Stimulated activated CD8-positive, alpha-beta memory T cell treated with anti-CD3 and anti-CD28 coated beads, Interleukin-7, amount 100 ng/mL, for 4 hours (primary cell): Measurements from ENCODE around the gene HTR7.
A peak's percentile ranks its signal among the peaks of the same experiment; 100 is the strongest.
"Not testable (repeated sequence)": the region's sequence is repeated elsewhere in the genome, so short reads cannot be mapped to it uniquely, and the experiment has no call there.

Experiments used
- DNase-seq, 2 donors: peaks; one replicate each; pipeline ENCODE4 v3.0.0-alpha.2; 2020; ENCODE audit warnings: low read depth in 2 of 2

Gene HTR7

DNA sequence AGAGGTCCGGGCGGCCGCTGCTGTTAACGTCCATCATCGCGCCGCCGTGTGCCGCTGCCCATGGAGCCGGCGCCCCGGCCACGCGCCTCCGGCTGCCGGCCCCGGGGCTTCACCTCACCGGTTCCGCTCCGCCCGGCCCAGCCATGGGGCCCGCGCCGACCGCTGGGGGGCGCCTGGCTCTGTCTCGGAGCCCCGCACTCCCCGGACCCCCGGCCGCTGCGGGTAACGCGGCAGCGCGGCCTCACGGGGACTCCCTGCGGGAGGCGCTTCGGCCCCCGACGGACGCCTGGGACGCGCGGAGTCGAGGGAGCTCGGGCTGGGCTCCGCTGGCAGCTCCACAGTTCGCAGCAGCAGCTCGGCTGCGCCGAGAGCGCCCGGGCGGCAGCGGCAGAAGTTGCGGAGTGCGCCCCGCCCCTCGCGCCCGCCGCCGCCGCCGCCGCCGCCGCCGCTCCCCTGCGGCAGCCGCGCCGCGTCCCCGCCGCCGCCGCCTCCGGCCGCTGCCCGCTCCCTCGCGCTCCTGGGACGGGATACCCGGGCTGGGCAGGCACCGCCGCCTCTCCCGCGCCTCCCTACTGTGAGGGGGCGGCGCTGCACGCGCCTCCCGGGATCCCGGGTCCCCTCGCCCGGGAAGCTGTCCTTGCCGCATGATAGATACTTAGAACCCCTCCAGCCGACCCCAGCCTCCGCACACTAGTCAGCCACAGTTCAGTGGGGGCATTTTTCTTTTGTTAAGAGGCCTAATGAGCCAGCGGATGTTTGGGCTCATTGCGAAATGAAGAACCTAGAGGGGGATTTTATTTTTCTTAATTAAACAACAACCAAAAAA is at the start of gene HTR7:
Gene HTR7 (minus strand): TSS at position 405 of the 826 bp plus-strand sequence. CDS start 368 bp downstream, at position 37.
- peak; percentile 14 to 55 for DNase-seq

DNA sequence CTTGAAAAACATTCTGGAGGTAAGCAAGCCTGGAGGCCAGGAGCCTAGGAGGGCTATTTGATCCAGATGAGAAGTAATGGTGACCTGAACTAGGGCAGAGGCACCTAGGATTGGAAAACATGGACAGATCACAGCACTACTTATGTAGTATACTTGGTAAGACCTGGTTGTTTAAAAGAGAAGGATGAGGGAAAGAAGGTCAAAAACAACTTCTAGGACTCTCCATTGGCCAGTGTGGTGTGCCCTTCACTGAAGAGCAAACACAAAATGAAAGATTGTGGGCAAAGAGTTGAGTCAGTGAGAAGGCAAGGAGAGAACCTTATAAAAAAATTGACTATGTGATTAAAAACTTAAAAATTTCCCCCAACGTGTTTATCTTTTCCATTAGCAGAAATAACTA is 48.8 kb upstream of the HTR7 start:
- no peak for DNase-seq

DNA sequence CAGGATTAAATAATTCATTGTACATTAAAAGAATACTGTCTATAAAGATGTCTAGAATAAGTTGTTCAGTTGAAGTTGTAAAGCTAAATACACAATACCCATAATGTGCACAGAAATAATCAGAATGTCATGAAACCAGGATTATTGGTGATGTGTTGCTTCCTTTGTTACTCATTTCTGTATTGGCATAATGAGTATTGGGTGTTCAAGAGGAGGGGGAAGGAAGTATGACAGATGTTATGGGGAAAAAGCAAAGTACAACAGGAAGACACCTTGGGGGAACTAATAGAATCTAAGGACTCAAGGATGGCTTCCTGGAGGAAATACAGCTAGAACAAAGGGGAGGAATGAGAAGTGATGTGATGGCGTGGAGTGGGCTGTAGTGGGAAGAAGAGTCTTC is 48.1 kb upstream of the HTR7 start:
- DNase-seq = no peak

DNA sequence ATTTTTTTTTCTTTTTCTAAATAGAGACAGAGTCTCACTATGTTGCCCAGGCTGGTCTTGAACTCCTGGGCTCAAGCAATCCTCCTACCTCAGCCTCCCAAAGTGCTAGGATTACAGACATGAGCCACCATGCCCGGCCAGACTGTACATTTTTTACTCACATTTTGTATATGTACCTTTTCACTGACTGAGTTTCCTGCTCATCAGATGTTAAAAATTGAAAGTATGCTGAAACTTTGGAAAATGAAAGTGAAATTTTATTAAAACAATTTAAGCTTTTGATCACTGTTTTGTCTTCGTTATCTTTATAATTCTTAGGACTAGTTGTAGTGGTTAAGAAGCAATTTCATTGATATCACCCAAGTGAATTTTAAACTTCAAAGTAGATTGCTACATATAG is 39.1 kb upstream of the HTR7 start:
- not testable (repeated sequence) for DNase-seq

DNA sequence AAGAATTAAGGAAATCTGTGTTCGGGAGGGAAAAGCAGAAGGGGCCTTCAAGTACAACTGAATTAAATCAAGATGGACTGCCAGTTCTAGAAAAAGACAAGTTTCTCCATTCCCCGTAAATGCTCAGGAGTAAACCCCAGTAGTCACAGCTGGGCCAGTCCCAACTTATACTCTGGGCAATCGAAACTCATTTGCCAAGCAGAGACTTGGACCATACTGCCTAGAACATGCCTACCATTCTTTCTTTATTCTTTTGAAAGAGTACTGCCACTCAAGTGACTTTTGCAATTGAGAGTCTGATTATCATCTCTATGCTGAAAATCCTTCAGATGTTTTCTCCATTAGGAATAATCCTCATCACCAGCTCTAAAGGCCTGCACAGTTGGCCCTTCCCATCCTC is 35.4 kb upstream of the HTR7 start:
- DNase-seq = no peak

DNA sequence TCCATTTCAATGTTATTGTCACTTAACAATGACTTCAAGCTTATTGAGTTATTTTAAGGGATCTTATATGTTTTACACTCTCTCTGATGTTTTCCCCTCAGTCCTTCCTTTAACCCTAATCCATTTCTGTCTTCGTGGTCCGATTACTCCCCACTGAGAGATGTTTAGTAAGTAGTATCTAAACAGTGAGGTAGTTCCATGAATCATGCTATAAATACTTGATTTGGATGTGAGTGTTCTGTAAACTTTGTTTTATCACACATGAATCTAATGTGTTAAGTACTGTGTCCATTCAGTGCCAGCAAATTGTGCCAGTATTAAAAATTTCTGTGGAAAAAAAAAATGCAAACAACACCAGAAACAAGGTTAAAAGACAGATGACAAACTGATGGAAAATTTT is 32.5 kb upstream of the HTR7 start:
- DNase-seq = no peak

DNA sequence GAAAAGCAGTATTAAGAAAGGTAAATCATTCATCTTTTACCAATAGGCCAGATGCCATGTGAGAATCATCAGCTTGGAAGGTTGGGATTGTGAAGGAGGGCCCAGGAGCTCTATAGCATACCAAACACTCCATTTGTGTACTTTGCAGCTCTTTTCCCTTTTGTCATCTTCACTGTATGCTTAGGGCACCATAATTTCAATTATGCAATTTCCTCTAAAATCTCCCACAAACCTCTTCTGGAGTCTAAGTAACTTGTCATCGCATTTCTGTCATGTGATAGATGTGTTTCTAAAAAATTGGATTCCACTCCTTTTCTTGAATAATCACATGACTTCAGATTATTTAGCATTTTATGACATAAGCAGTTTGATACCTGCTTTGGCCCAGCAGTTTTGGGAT is 31.8 kb upstream of the HTR7 start:
- DNase-seq = no peak

DNA sequence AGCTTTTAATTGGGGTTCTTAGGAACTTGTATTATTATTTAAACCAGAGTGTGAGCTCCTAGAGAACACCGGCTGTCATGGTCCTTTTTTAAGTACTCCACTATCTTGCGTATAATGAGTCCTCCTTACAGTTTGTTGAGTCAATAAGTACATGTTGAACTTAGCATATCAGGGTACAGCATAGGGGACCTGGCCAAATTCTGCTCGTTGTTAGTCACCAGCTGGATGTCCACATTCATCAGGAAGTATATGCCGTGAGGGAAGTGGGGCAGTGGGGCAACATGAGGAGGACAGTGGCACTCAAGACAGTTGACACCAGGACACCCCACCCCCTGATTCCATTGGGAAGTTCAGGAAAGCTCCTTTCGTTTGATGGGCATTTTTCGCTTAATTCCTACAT is 30.5 kb upstream of the HTR7 start:
- DNase-seq = no peak

DNA sequence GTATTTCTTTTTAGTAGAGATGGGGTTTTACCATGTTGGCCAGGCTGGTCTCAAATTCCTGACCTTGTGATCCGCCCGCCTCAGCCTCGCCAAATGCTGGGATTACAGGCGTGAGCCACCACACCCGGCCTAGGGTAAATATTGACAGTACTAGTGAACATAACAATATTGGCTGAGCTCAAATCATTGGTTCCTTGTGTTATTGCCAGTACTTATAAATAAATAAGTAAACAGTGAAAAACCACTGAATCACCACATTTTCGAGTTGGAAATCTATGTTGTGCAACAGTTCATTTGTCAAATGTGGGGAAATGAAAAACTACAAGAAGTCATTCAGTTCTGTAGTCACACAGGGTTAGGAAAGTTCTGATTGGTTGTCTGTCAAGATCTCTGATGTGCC is 29.7 kb upstream of the HTR7 start:
- DNase-seq = no peak

DNA sequence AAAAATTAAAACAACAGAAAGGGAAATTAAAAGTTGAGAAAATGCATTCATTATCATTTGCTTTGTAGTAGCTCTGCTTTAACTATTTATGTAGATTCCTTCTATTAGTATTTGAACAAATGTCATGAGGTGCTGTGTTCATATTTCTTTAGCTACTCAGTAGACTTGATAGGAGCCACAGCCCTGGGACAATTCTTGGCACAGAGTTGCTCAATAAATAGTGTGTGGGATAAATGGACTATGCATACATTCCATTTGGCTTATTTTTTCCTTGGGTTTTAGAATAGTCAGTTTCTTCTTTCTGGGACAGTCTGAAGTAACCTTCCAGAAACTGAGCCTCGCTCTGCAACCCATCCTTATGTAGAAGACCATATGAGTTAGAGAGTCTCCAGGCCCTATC is 27.3 kb upstream of the HTR7 start:
- no peak for DNase-seq

DNA sequence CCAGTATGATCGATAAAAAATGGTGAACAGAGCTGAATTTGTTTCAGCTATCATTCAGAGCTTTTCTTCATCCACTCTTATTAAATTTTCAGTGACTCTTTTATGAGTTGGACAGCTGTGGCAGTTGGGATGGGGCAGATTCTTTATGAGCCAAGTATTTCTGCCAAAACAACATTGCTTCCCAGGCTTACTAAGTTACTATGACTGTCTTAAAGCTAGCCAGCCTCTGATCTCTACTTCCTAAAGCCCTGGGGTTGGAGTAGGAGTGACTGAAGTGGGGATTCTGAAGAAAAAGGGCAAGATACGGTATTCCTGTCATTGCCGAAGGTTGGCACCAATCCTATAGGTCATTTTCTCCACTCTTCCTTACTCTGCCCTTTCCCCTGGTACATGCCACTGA is 26.6 kb upstream of the HTR7 start:
- no peak for DNase-seq

DNA sequence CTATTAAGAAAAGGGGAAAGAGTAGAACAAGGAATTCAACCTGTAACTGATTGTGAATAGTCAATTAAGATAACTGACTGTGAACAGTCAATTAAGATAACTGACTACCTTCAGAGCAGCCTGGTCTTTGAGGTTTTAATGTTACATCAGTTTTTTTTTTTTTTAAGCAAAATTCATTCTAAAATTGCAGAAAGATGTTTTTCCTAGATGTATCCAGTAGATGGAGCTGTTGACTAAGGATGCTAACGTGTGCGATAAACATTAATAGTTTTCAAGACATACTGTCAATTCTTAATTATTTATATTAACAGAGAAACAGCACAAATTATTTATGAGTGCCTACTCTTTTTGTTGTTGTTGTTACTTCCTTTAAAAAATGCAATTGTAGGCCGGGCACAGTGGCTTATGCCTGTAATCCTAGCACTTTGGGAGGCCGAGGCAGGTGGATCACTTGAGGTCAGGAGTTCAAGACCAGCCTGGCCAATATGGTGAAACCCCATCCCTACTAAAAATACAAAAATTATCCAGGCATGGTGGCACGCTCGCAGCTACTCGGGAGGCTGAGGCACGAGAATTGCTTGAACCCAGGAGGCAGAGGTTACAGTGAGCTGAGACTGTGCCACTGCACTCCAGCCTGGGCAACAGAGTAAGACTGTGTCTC is 22.4 kb upstream of the HTR7 start:
- not testable (repeated sequence) for DNase-seq

DNA sequence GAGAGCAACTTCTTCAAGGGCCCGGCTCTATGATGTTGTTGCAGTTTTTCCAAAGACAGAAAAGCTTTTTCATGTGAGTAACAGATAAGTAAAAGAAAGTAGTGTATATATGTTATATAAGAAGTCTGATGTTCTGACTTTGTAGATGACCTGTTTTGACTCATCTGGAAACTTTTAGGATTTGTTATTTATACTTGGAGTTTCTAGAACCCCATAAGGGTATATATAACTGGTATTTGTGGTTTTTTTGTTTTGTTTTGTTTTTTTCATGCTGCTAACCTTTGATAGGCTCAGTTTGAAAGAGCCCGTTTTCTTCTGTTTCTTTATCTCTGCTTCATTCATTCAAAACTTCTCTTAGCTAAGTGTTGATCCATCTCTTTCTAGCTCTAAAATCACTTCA is 21.2 kb upstream of the HTR7 start:
- no peak for DNase-seq

DNA sequence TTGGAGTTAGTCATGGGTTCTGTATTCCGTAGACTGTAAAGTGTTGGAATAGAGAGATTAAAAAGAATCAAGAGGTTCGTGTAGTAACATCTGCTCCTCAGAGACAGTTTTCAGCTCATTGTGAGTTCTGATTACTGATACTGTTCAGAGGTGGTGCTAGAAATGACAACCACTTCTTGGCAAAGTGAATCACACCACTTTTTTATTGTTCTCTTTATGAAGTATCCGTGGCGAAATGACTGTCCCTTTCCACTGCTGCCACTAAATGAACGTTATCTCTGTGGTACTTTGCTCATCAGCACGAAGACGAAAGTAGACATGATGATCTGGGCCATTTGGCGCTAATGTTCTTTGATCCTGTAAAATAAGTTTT is 14.8 kb upstream of the HTR7 start:
- DNase-seq = no peak

DNA sequence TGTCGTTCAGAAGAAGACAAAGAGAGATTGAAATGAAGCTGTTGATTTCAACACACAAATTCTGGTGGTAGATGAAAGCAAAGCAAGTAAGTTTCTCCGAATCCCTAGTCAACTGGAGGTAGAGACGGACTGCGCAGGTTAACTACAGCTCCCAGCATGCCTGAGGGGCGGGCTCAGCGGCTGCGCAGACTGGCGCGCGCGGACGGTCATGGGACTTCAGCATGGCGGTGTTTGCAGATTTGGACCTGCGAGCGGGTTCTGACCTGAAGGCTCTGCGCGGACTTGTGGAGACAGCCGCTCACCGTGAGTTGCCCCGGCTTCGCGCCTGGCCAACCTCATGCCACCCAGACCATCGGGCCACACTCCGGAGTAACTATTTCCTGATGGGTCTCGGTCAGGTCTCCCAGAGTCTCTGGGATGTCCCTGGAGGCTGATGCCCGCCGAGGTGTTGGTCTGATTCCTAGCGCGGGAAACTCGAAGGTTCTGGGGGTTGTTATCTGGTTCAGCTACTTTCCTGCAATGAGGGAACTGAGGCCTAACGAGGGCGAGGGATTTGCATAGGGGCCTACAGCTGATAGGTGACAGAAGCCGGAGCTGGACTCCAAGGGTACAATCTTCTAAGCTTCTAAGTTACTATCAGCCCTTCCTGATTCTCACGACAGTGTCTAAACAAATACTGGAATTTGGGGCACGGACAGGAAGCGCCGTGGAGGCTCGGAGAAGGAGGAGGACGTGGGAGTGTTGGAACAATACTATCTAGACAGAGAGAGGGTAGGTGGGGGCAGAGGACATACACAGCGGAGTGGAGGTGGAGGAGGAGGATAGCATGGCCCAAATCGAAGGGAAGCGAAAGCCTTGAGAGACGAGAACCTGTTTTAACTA is 14.2 kb upstream of the HTR7 start, which contains the start of gene RPP30:
Gene RPP30 (plus strand): TSS at position 209 of the 882 bp plus-strand sequence. CDS start 13 bp downstream, at position 222.
- DNase-seq = peak; percentile 72 to 76

DNA sequence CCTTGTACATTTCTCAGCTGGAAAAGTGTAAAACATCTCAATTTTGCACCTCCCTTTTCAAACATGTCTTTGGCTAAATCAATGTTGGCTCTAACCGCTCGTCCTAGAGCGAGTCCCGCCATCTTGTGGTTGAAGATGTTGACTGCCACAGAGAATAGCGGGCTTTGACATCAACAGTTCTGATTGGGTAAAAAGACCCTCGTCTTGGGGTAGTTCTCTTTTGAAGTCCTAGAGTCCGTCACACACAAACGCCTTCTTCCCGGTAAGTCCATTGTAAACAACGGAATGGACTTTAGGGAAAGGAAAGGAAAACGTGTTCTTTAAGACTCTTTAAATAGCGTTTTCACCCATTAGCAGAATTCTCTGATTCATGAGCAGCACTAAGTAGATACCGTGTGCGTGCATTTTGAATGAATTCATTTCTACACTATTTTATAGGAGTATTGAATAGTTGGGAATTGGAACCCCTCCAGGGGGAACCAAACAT is 13.5 kb upstream of the HTR7 start:
- DNase-seq = no peak

DNA sequence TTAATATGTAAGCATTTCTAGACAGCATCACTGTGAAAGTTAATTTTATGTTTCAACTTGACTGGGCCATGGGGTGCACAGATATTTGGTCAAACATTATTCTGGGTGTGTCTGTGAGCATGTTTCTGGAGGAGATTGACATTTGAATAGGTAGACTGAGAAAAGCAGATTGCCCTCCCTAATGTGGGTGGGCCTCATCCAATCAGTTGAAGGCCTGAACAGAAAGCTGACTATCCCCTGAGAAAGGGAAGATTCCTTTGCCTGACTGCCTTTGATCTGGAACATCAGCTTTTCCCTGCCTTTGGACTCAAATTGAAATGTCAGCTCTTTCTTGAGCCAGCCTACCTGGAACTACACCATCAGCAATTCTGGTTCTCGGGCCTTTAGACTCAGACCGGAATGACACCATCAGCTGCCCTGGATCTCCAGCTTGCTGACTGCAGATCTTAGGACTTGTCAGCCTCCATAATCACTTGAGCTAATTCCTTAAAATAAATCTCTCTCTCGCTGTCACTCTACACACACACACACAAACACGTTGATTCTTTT is 8.3 kb upstream of the HTR7 start:
- no peak for DNase-seq

DNA sequence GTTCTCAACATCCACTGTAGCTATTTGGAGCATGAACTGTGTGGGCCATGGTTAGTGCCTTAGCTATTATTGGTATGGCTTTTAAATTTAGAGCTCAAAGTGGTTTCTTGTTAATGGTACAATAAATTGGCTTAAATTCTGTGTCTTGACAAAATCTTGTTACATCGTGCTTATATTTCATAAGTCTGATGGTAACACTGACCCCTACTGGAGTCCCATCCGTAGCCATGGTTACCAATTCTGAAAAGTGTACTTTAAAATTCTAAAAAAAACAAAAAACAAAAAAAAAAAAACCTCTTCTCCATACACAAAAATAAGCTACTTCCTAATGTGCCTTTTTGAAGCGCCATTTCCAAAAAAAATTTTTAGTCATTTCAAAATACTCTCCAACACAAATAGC is 7.6 kb upstream of the HTR7 start:
- DNase-seq = no peak

DNA sequence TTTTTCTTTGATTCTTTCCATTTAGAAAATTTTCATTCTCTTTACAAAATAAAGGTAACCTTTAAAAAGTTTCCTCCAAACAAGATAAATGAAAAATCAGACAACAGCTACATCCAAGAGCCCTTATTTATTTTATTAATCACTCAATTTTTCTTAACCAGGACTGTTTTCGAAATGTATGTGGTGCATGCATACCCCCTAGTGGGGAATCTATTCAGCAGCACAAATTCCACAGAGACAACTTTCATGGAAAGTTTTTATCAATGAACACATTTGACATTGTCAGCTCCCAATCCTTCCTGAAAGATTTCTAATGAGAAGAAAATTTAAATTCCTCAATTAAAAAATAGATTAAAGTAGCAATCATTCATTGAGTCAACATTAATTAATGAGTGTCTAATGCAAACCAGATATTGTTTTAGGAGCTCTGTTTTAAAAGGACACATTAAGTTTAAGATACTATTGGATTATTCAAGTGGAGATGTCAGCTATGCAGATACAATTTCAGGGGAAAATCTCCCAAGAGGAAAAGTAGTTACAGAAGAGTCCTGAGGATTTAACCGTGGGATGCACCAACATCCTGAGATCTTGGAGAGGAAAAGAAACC is 5.2 kb upstream of the HTR7 start:
- no peak for DNase-seq

DNA sequence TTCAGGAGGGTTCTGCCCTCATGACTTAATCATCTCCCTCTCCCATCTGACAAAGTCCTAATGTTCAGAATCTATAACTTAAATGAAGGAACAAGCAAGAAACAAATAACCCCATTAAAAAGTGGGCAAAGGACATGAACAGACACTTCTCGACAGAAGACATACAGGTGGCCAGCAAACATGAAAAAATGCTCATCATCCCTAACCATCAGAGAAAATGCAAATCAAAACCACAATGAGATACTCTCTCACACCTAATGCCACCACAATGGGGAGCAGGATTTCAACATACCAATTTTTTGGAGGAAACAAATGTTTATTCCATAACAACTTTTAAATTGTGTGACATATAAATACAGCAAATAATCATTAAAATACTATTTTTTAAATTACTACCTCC is 3.0 kb upstream of the HTR7 start:
- no peak for DNase-seq

DNA sequence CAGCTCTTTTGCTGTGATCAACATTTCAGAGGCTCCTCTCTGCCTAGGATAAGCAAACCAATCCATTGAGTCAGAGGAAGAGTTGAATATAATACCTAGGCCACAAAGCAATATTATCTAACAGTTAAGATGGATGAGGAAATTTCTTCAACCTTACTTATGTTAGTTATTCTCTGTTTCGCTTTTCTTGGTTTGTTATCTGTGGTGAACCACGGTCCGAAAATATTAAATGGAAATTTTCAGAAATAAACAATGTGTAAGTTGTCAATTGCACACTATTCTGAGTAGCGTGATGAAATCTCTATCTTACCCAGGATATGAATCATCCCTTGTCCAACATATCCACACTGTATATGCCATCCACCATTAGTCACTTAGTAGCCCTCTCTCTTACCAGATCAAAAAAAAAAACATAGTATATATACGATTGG is 1.5 kb upstream of the HTR7 start:
- no peak for DNase-seq
